WTC11 (cell line): ENCODE measurements around the gene ANXA6. TPM values are rescaled to one million over a fixed set of nuclear protein-coding genes. Genes with fewer than 3 reads are reported as not detected.

Source experiments
- ATAC-seq: fragments of 200-7000 bp; cut with Tn5 transposase; 2 replicates; pipeline ENCODE4 v1.10.0; 2021; ENCODE audit warnings: mild to moderate bottlenecking, moderate library complexity
- CTCF ChIA-PET: fragments of 300-600 bp; sonication (Branson Sonifier 250); formaldehyde crosslinking; loops from one replicate; lab custom pipeline; 2021; ENCODE audit warnings: antibody characterized with exemption; lab: Charles Lee
- POLR2A ChIA-PET: fragments of 350-600 bp; sonication (Branson Sonifier 250); formaldehyde crosslinking; loops from one replicate; lab custom pipeline; 2021; ENCODE audit warnings: antibody characterized with exemption; lab: Charles Lee
- DNase-seq: peaks from one replicate; pipeline ENCODE4 v3.0.0; 2021; ENCODE audit warnings: low spot score
- H3K27ac Mint-ChIP-seq: 2 replicates; pipeline ENCODE4 v1.8.0; 2021; ENCODE audit warnings: mixed read lengths
- H3K27me3 Mint-ChIP-seq: 2 replicates; pipeline ENCODE4 v1.8.0; 2021; ENCODE audit warnings: low read depth, mild to moderate bottlenecking, moderate library complexity, mixed read lengths
- H3K36me3 Mint-ChIP-seq: 2 replicates; pipeline ENCODE4 v1.8.0; 2021; ENCODE audit warnings: mixed read lengths
- H3K4me1 Mint-ChIP-seq: 2 replicates; pipeline ENCODE4 v1.8.0; 2022; ENCODE audit warnings: mixed read lengths
- H3K4me3 Mint-ChIP-seq: 2 replicates; pipeline ENCODE4 v1.8.0; 2021; ENCODE audit warnings: mild to moderate bottlenecking, moderate library complexity, mixed read lengths
- H3K9me3 Mint-ChIP-seq: 2 replicates; pipeline ENCODE4 v1.8.0; 2021; ENCODE audit warnings: mixed read lengths
- AR ChIP-seq: fragments of 250-450 bp; sonication (Bioruptor Pico); IDR thresholded peaks from 2 replicates; pipeline ENCODE4 v1.9.0; 2021; ENCODE audit warnings: mild to moderate bottlenecking
- CTCF ChIP-seq: fragments of 200-600 bp; IDR thresholded peaks from 2 replicates; pipeline ENCODE4 v1.8.0; 2022; ENCODE audit warnings: antibody characterized with exemption
- ERG ChIP-seq: fragments of 250-450 bp; sonication (Bioruptor Pico); IDR thresholded peaks from 2 replicates; pipeline ENCODE4 v1.8.0; 2021; ENCODE audit warnings: mild to moderate bottlenecking
- FOXJ3 ChIP-seq: sonication (generic); formaldehyde crosslinking; IDR thresholded peaks from 2 replicates; pipeline ENCODE4 v1.9.0; 2021; ENCODE audit warnings: missing genetic modification reagents, mild to moderate bottlenecking, borderline replicate concordance
- FOXK1 ChIP-seq: sonication (generic); formaldehyde crosslinking; IDR thresholded peaks from 2 replicates; pipeline ENCODE4 v1.8.0; 2022; ENCODE audit warnings: mild to moderate bottlenecking, moderate library complexity, missing genetic modification reagents
- FOXP4 ChIP-seq: sonication (generic); formaldehyde crosslinking; IDR thresholded peaks from 2 replicates; pipeline ENCODE4 v1.8.0; 2022; ENCODE audit warnings: mild to moderate bottlenecking, missing genetic modification reagents
- OVOL2 ChIP-seq: fragments of 250-450 bp; sonication (Bioruptor Pico); IDR thresholded peaks from 2 replicates; pipeline ENCODE4 v1.9.0; 2021; ENCODE audit warnings: mild to moderate bottlenecking, borderline replicate concordance
- RELA ChIP-seq: sonication (generic); formaldehyde crosslinking; IDR thresholded peaks from 2 replicates; pipeline ENCODE4 v1.8.1; 2022; ENCODE audit warnings: missing genetic modification reagents, mild to moderate bottlenecking, borderline replicate concordance
- ZNF232 ChIP-seq: sonication (generic); formaldehyde crosslinking; IDR thresholded peaks from 2 replicates; pipeline ENCODE4 v1.8.0; 2022; ENCODE audit warnings: mild to moderate bottlenecking, missing genetic modification reagents
- ZNF396 ChIP-seq: fragments of 250-450 bp; sonication (Bioruptor Pico); IDR thresholded peaks from 2 replicates; pipeline ENCODE4 v1.8.0; 2021; ENCODE audit warnings: mild to moderate bottlenecking, moderate library complexity, borderline replicate concordance
- ZNF416 ChIP-seq: fragments of 250-450 bp; sonication (Bioruptor Pico); IDR thresholded peaks from 2 replicates; pipeline ENCODE4 v1.9.0; 2021; ENCODE audit warnings: mild to moderate bottlenecking, inconsistent platforms
- ZNF423 ChIP-seq: fragments of 250-450 bp; sonication (Bioruptor Pico); IDR thresholded peaks from 2 replicates; pipeline ENCODE4 v2.1.2; 2022; ENCODE audit warnings: mild to moderate bottlenecking, moderate library complexity
- ZNF532 ChIP-seq: fragments of 250-450 bp; sonication (Bioruptor Pico); IDR thresholded peaks from 2 replicates; pipeline ENCODE4 v1.9.0; 2021; ENCODE audit warnings: mild to moderate bottlenecking, borderline replicate concordance
- total RNA-seq: library from RNA; stranded (reverse); gene quantifications from 3 replicates; pipeline ENCODE4 v1.2.3, GENCODE V29; 2021

The ANXA6 gene
- total RNA-seq, 1 experiment from 2014 or later = 92.8 TPM

- TF ChIP-seq CTCF (no peak), ZNF532 (CRISPR knock-in tag) (no peak), FOXJ3 (CRISPR knock-in tag) (no peak), FOXP4 (CRISPR knock-in tag) (no peak), ZNF423 (no peak), ZNF396 (CRISPR knock-in tag) (no peak)
These were observed 35.0 kb upstream of the ANXA6 start (continued) for GRCh38 chr5:151192626-151193025.

GRCh38 chr5:151191661-151192060, 34.1 kb upstream of the ANXA6 start:
- Mint-ChIP-seq H3K27ac (no peak overlapping the region), H3K27me3 (no peaks in the 10 kb centered on the region), H3K4me3 (no peak overlapping the region), H3K36me3 (peaks cover 4% of the 10 kb centered on the region; the same call in 1 of the 2 replicates), H3K4me1 (peaks cover 14% of the 10 kb centered on the region), H3K9me3 (peaks cover 4% of the 10 kb centered on the region)
- POLR2A ChIA-PET = interaction anchor here (0.8 to 1.1 kb wide), 2 partner anchors 18 to 20 kb away, joined by 3 read pairs; no protein-coding TSS in a partner anchor
- CTCF ChIA-PET = interaction anchor here (0.6 to 1.4 kb wide), 7 partner anchors 17 to 1551 kb away, joined by 3 to 9 read pairs (median 3); partner anchors contain the start of gene CCDC69
- DNase-seq (no peak), ATAC-seq (peak; percentile 83)
- no peak for TF ChIP-seq AR (CRISPR knock-in tag)
- no peak for TF ChIP-seq ZNF416 (CRISPR knock-in tag)
- TF ChIP-seq RELA = no peak
- TF ChIP-seq OVOL2 = no peak
- no peak for TF ChIP-seq FOXK1 (CRISPR knock-in tag)
- TF ChIP-seq ERG = no peak
- no peak for TF ChIP-seq ZNF232 (CRISPR knock-in tag)
